ENCODE data around the gene ATP2A3. TPM values are rescaled to one million over a fixed set of nuclear protein-coding genes. Genes with fewer than 3 reads are reported as not detected.
A peak's percentile ranks its signal among the peaks of the same experiment; 100 is the strongest.

ATP2A3 gene
- total RNA-seq, 1 donor from 2014 or later, result 13.8 TPM

DNA sequence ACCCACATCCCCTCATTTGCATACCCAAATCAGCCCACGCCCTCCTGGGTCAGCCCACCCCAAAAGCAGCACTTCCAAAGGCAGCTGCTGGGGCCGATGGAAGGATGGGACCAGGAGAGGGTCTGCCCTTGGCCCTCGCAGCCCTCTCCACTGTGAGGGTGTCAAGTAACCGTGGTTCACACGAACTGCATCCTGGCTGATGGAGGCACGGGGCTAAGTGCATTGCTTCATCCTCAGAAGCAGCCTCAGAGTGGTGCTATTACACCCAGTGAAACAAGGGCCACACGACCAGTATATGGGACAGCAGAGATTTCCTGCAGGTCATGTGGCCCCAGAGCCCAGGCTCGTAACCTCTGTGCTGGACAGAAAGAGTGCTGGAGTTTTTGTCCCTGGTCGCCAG, 13.2 kb upstream of the ATP2A3 start:
- intact Hi-C loops (cut with DNase I), result no loop called here
- DNase-seq (ENCODE audit: low spot score) (no peak), ATAC-seq (peak; percentile 38)

DNA sequence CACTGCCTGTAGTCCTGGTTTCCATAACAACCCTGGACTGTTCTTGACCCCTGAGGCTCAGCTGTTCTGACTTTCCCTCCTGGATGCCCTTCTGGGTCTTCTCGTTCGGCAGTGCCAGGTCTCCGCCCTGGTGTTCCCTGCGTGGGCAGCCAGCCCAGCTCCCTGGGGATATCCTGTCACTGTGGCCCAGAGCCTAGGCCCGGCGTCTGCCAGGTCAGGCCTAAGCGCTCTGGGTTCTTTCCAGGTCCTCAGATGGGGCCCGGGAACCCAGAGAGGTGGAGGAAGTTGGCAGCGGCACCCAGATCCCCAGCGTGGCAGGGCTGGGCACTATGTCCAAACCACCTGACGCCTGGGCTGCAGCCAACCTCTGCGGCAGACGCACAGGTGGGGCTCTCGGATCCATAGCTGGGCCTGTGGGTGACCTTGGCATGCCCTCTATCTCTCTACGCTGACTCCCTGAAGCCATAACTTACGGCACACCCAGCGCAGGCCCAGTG, 12.5 kb upstream of the ATP2A3 start:
- ATAC-seq, result peak; percentile 47
- intact Hi-C loops (cut with DNase I), result no loop called here
- DNase-seq (ENCODE audit: low spot score), result no peak

DNA sequence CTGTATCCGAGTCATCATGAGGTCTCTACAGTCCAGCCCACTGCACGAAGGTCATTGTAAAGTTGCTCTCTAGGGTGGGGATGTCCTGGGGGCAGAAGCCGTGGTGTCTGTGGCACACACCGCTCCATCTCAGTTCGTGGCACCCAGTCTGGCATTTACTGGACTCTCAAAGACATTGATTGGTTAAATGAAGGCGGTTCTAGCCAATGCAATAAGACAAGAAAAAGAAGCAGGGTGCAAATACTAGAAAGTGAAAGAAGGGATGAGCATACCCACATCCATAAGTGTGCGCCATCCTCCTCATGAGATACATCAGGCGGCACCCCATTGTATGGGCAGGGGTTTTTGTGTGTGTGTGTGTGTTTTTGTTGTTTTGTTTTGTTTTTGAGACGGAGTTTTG, 10.7 kb upstream of the ATP2A3 start:
- intact Hi-C loops (cut with DNase I), result no loop called here
- DNase-seq (ENCODE audit: low spot score) (no peak), ATAC-seq (no peak)

DNA sequence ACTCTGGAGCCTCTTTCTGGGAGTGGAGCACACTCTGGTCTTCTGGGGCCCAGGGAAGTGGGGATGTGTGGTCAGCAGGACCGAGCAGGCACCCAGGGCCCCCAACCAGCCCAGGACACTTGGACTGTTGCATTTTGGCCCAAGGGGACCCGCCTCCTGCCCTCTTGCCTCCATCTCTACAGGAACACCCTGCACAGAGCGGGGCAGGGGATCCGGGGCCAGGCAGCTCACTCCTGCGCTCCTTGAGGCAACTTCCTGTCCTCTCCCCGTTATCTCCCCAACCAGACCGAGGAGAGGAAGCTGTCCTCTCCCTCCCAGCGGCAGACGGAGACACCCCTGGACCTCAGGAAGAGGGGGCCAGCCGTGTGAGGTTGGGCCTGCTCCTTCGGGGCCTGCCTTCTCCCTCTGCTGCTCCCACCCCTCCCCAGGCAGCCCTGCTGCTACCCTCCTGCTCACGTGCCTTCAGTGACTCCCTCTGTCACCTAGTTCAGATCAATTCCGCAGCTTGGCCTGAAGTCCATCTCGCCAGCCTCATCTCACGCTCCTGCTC, 10.0 kb upstream of the ATP2A3 start:
- ATAC-seq, result no peak
- intact Hi-C loops (cut with DNase I), result no loop called here
- DNase-seq (ENCODE audit: low spot score), result no peak

DNA sequence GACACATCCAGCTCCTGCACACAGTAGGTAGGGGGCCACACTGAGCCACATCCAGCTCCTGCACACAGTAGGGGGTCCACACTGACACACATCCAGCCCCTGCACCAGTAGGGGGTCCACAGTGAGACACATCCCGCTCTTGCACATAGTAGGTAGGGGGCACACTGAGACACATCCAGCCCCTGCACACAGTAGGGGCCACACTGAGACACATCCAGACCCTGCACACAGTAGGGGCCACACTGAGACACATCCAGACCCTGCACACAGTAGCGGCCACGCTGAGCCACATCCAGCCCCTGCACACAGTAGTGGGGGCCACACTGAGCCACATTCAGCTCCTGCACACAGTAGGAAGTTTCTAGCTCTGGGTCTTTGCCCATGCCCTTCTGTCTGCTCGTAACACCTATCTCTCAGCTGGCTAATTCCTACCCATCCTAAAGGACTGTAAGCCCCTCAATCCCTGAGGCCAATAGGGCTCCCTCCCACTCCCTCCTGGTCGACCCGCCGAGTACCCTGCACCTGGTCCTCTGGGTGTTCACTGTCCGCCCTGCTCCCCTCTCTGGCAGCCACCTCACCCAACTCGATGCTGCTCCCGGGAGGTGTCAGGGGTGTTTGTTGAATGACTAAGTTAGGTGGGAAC, 9.4 kb upstream of the ATP2A3 start:
- intact Hi-C loops (cut with DNase I), result no loop called here
- DNase-seq (ENCODE audit: low spot score) (no peak), ATAC-seq (no peak)

DNA sequence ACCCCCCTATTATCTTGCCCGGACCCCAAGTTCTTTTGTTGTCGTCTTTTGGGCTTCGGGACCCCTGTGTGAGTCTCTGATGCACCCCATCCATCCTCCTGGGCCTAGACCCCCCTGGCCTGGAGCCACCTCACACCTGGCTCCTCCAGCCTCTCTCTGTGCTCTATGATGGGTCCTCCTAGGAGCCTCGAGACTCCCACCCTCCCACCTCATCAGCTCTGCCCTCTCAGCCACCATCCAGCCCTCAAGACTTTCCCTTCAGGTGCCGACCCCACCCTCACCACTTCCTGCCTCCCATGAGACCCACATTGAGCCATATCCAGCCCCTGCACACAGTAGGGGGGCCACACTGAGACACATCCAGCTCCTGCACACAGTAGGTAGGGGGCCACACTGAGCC, 8.7 kb upstream of the ATP2A3 start:
- no peak for ATAC-seq
- DNase-seq (ENCODE audit: low spot score), result no peak
- intact Hi-C loops (cut with DNase I), result no loop called here

DNA sequence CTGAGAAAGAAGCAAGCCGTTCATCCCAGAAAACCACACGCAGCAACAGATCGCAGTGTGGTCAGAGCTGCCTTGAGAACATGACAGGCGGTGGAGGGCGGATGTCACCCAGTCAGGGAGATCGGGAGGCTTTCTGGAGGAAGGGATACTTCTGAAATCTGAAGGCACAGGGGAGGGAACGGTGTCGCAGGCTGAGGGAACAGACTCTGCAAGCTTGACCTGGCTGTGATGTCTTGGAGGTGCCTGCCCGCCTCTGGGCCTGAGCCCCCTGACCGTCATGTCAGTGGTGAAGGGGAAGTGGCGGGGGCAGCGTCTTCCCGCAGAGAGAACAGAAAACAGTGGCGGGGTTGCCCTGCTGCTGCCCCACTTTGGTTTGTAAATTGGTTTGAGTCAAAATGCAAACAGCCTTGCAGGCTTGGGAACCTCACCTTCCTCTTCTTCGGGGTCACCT, 8.1 kb upstream of the ATP2A3 start:
- intact Hi-C loops (cut with DNase I), result no loop called here
- no peak for ATAC-seq
- no peak for DNase-seq (ENCODE audit: low spot score)

DNA sequence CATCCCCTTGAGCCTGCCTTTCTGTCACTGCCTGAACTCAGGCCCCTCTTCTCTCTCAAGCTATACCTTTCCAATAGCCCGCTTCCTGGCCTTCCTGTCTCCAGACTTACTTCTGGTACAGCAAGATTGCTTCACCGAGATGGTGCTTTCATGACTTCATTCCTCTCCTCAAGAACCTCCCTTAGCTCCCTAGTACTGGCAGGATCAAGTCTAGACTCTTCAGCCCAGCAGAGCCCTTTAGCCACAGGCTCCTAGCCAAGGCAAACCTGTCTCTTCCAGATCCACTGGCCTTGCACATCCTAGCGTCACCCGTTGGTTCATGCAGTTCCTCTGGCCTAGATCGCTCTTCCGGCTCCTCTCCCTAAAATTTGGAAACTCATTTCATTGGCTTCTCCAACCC, 6.4 kb upstream of the ATP2A3 start:
- DNase-seq (ENCODE audit: low spot score), result no peak
- no peak for ATAC-seq
- intact Hi-C loops (cut with DNase I), result no loop called here

DNA sequence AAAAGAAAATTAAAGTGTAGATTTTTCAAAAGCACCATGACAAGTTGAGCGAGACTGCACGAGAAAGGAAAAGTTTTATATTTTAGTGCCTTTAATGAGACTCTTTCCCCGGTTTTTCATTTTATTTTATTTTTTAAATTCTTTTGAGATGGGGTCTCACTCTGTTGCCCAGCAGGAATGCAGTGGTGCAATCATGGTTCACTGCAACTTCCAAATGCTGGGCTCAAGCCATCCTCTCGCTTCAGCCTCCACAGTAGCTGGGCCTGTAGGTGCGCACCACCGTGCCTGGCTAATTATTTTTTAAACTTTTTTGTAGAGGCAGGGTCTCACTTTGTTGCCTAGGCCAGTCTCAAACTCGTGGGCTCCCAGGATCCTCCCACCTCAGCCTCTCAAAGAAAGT, 5.7 kb upstream of the ATP2A3 start:
- no peak for ATAC-seq
- intact Hi-C loops (cut with DNase I), result no loop called here
- DNase-seq (ENCODE audit: low spot score), result no peak

DNA sequence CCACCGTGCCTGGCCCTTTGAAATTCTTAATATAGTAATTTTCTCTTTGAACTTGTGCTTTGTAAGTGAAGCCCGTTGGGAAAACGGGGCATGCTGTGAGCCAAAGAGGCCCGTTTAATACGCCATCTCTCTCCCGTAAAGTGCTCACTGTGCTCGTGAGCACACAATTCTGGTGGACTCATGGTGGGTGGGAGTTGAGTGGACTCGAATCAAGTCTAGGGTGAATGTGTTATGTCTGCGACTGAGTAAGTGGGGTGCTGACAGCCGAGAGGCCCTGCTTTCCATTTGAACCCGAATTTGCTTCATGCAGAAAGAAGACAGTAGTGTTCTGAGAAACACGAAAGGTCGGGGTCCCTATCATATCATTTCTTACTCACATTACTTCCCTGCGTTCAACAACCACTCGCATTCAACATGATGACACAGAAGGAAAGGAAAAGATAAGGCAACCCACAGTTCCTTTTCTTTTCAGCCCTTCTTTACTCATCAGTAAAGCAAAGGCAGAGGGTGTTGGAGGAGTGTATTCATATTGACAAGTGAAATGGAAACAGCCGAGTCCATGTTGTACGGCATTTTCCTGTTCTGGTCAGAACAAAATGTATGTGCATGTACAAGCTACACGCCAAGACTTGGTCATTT, 4.8 kb upstream of the ATP2A3 start:
- ATAC-seq (no peak), DNase-seq (ENCODE audit: low spot score) (no peak)
- intact Hi-C loops (cut with DNase I), result no loop called here

DNA sequence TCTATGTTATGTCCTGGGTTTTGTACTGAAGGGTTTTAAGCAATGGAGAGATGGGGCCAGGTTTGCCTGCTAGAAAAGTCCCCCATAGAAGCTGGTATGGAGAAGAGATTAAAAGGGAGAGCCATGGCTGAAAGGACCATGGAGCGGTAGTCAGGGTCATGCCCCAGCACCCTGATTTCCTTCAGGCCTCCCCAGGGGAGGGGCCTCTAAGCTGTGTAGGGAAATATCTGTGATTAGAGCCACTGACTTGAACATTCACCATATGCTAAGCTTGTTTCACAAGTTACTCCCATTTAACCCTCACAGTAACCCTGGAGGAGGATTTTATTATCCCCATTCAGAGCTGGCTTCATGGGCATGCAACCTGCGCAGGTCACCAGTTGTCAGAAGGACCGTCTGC, 3.8 kb upstream of the ATP2A3 start:
- ATAC-seq (no peak), DNase-seq (ENCODE audit: low spot score) (no peak)
- intact Hi-C loops (cut with DNase I), result no loop called here

DNA sequence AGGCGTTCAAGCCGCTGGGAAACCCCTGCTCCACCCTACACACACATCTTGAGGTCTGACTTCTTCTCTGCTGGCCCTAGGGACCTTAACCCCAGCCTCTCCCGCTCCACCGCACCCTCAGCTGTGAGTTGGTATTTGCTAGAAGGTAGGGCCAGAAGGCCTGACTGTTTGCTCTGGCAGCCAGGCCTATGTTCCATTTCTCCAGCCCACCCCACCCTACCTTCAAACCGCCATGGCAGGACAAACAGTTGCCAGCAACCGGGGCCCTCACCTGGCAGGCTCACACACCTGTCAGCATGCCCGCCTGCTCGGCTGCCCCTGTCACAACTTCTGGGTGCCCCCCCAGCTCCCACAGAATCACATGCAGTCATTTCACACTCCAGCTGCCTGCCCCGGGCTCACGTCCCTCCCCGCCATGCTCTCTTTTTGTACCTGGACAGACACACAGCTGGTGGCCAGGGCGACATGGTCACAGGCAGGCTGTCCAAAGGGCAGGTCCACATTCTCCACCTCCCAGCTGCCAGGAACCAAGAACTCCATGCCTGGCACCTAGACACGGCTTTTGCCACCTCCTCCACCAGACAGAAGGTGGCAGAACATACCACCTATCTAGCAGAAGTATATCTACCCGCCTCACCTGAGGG, 2.6 kb upstream of the ATP2A3 start:
- intact Hi-C loops (cut with DNase I), result no loop called here
- ATAC-seq (peak; percentile 40), DNase-seq (ENCODE audit: low spot score) (no peak)

DNA sequence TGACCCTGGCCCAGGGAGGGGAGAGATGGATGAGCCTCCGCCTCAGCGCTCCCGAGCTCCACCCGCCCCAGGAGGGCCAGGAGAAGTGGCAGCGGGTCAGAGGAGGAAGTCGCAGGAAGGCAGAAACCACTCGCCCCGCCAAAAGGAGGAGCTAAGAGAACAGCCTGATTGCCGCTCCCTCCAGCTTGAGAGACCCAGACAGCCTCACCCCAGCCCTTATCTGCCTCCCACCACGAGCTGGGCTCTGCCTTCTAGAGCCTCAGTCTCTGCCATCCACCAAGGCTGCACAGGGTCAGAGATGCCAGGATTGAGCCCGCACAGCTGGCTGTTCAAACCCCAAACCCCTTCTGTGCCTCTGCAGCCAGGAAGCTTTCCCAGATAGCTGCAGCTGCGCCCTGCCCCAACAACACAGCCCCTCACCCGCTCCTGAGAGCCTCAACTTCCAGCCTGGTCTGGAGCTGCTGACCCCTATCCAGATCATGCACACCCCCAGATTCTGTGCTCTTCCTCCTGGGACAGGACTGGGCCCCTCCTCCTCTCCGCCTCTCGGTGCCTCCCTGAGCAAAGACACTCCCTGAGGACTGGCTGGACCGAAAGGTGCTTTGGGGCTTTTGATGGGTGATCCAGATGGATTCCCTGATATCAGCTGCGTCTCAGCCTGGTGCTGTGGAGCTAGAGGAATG, 1.0 kb upstream of the ATP2A3 start:
- DNase-seq (ENCODE audit: low spot score) (no peak), ATAC-seq (peak; percentile 66)
- intact Hi-C loops (cut with DNase I), result no loop called here

DNA sequence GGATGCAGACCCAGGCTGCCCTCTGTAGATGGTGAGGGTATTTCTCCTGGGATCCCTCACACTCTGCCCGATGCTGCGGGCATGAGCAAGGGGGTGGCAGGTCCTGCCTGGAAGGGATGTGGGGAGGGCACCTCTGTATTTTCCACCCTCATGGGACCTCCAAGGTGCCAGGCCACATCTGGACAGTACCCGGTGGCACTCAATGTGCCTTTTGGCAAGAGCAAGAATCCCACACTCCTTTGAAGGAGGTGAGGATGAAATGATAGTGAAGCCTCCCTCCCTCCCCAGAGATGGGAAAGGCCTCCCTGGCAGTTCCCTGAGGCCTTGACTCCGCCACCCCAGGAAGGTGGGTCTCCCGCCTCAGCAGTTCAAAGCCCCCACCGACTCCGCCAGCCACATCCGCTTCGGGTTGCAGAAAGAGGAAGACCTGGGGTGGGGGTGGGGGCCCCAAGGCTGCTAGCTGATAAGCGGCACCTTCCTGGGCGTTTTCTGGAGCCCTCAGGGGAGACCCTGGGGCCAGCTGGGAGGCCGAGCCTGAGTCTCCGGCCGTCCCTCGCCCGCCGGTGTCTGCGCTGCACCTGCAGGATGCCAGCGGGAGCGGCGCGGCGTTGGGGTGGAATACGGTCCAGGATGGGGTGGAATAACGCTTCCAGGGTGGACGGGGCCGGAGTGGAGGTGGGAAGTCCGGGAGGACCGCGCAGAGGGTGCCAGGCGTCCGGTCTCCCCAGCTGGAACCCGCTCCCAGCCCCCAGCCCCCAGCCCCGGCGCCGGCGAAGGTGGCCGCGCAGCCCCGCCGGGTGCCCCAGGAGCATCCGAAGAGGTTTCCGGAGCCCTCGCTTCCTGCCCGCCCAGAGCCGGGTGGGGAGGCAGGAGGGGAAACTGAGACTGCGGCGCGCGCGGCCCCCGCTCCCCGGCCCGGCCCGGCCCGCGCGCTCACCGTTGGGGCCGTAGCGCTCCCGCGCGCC, 718 bp downstream of the ATP2A3 start:
- intact Hi-C loops (cut with DNase I), result no loop called here
- ATAC-seq, result peak; percentile 9
- no peak for DNase-seq (ENCODE audit: low spot score)

DNA sequence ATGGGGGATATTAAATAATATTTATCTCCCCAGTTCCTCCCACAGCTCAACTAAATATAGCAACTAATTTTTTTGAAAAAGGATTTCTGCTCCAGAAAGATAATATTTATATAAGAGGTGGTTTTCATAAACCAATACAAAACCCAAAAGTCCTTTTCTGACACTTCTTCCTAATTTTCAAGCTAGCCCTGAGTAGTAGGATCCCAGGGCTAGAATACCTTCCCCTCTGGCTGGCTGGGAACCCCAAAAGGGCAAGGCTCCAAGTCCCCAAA, 1.3 kb downstream of the ATP2A3 start:
- intact Hi-C loops (cut with DNase I), result no loop called here
- DNase-seq (ENCODE audit: low spot score) (no peak), ATAC-seq (no peak)

DNA sequence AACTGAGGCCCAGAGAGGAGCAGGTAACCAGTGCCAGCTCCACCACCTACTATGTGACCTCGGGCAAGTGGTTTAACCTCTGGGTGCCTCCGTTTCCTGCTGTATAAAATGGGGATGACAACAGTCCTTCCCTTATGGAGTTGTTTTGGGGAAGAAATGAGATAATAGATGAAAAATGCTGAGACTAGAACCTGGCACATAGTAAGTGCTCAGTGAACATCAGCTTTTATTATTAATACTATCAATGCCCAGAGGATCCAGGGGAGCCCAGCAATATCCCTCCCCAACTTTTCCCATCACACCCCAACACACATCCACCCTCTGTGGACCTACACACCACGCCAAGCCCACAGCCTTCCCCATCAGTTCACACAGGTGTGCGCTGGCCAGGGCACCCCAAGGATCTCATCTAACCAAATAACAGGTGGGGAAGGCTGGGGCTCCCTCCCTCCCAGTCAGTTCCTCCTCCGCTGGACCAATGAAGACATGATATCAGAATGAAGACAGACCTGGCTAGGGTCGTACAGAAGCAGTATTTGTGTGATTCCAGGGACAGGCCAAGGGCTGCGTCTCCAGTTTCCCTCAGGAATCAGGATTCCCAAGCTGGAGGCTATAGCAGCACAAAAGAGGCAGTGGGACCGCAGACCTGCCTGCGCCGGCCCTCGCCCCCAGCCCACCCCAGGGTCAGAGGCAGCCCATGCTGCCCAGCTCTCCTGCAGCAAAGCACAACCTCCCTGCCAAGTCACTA, 1.8 kb downstream of the ATP2A3 start:
- ATAC-seq (no peak), DNase-seq (ENCODE audit: low spot score) (no peak)
- intact Hi-C loops (cut with DNase I), result no loop called here

DNA sequence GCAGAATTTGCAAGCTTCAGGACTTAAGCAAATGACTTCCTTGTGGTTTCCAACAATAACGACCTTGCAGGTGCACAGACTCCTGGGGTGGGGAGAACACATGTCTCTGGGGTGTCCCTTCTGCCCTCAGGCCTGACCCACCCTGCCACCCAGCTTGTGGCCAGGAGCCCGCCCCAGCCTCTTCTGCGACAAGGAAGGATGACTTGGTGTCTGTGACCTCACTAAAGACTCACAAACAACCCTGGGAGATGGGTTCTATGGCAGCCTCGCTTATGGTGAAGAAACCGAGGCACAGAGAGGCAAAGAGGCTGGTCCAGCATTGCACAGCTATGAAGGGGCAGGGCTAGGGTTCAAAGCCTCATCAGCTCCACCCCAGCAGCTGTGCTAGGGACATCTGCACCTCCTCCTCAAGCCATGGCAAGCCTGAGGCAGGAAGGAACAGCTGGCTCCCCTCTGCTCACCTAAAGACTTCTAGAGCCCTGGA, 2.6 kb downstream of the ATP2A3 start:
- no peak for DNase-seq (ENCODE audit: low spot score)
- intact Hi-C loops (cut with DNase I), result no loop called here
- no peak for ATAC-seq

DNA sequence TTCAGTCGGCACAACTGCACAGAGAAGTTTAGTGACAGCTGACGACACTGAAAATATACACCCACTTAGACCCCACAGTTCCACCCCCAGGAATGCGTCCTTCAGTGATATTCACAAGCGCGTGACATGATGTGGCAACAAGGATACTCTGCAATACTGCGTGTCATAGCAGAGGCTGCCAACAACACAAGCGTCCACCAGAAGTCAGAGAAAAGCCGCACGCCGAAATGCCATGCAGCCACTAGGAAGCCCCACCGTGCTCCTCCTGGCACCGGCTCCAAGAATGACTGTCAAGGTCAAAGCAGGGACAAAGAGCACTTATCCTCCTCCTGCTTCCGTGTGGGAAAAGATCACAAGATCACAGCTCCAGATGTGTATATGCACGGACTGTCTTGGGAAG, 3.5 kb downstream of the ATP2A3 start:
- intact Hi-C loops (cut with DNase I), result no loop called here
- no peak for ATAC-seq
- DNase-seq (ENCODE audit: low spot score), result no peak

Measured in sciatic nerve (tissue), 2 donors.